ENCODE data around the gene SLC17A7. TPM values are rescaled to one million over a fixed set of nuclear protein-coding genes. Genes with fewer than 3 reads are reported as not detected.
"Not testable (repeated sequence)": the region's sequence is repeated elsewhere in the genome, so short reads cannot be mapped to it uniquely, and the experiment has no call there.

Gene SLC17A7
- total RNA-seq, 2 donors from 2014 or later: 0.54 to 2.8 TPM

DNA sequence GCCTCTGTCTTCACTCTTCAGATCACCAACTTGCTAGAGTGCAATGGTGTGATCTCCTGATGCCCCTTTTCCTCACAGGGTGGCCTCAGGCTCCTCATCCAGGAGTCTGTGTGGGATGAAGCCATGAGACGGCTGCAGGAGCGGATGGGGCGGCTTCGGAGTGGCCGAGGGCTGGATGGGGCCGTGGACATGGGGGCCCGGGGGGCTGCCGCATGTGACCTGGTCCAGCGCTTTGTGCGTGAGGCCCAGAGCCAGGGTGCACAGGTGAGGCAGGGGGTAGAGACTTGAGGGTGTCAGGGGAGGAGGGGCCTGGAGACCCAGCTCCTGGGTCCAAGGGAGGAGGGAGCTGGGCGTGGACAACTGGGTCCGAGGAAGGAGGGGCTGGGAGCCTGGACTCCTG is 21.2 kb upstream of the SLC17A7 start:
- DNase-seq (ENCODE audit: low spot score) (no peak), ATAC-seq (ENCODE audit: insufficient number of reproducible peaks, low FRiP score, low read depth) (no peak)
- H3K4me3 ChIP-seq: no peak overlapping the region
- peaks cover 11% of the 10 kb centered on the region for H3K36me3 ChIP-seq
- TF ChIP-seq, protein P1, sequence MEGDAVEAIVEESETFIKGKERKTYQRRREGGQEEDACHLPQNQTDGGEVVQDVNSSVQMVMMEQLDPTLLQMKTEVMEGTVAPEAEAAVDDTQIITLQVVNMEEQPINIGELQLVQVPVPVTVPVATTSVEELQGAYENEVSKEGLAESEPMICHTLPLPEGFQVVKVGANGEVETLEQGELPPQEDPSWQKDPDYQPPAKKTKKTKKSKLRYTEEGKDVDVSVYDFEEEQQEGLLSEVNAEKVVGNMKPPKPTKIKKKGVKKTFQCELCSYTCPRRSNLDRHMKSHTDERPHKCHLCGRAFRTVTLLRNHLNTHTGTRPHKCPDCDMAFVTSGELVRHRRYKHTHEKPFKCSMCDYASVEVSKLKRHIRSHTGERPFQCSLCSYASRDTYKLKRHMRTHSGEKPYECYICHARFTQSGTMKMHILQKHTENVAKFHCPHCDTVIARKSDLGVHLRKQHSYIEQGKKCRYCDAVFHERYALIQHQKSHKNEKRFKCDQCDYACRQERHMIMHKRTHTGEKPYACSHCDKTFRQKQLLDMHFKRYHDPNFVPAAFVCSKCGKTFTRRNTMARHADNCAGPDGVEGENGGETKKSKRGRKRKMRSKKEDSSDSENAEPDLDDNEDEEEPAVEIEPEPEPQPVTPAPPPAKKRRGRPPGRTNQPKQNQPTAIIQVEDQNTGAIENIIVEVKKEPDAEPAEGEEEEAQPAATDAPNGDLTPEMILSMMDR (IDR thresholded peaks at IDR 0.05): no peak
- H3K9me3 ChIP-seq: no peaks in the 10 kb centered on the region
- no peaks in the 10 kb centered on the region for H3K4me1 ChIP-seq (ENCODE audit: control insufficient read depth in 1 of 2, low read depth in 2 of 2)
- no peaks in the 10 kb centered on the region for H3K27me3 ChIP-seq (replicated peaks; ENCODE audit: insufficient read depth)
- no peak overlapping the region for H3K27ac ChIP-seq

DNA sequence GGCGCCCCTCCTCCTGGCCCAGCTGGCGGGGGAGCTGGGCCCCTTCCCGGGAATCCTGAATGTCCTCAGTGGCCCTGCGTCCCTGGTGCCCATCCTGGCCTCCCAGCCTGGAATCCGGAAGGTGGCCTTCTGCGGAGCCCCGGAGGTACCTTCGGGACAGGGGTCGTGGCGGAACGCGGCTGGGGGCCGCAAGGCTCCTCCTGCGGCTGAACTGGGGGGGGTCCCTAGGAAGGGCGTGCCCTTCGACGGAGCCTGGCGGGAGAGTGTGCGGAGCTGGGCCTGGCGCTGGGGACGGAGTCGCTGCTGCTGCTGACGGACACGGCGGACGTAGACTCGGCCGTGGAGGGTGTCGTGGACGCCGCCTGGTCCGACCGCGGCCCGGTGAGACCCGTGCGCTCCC is 20.3 kb upstream of the SLC17A7 start:
- no peaks in the 10 kb centered on the region for H3K9me3 ChIP-seq
- H3K27me3 ChIP-seq (replicated peaks; ENCODE audit: insufficient read depth): no peaks in the 10 kb centered on the region
- H3K36me3 ChIP-seq: peaks cover 11% of the 10 kb centered on the region
- TF ChIP-seq, protein P1 (IDR thresholded peaks at IDR 0.05): no peak
- DNase-seq (ENCODE audit: low spot score) (no peak), ATAC-seq (ENCODE audit: insufficient number of reproducible peaks, low FRiP score, low read depth) (no peak)
- no peak overlapping the region for H3K4me3 ChIP-seq
- no peaks in the 10 kb centered on the region for H3K4me1 ChIP-seq (ENCODE audit: control insufficient read depth in 1 of 2, low read depth in 2 of 2)
- H3K27ac ChIP-seq: no peak overlapping the region

- not testable (repeated sequence) for ATAC-seq (ENCODE audit: insufficient number of reproducible peaks, low FRiP score, low read depth); DNase-seq (ENCODE audit: low spot score)
- peaks cover 11% of the 10 kb centered on the region for H3K36me3 ChIP-seq
These were observed 19.8 kb upstream of the SLC17A7 start for GRCh38 chr19:49461130-49461529.

GRCh38 chr19:49459388-49459787 is 18.1 kb upstream of the SLC17A7 start:
- TF ChIP-seq, protein P1 (IDR thresholded peaks at IDR 0.05): no peak
- Histone ChIP-seq H3K27me3 (replicated peaks; ENCODE audit: insufficient read depth) (no peaks in the 10 kb centered on the region), H3K27ac (no peak overlapping the region), H3K4me1 (ENCODE audit: control insufficient read depth in 1 of 2, low read depth in 2 of 2) (peaks cover 1% of the 10 kb centered on the region in 2 donors), H3K9me3 (no peaks in the 10 kb centered on the region), H3K4me3 (no peak overlapping the region), H3K36me3 (peaks cover 11% of the 10 kb centered on the region)
- ATAC-seq (ENCODE audit: insufficient number of reproducible peaks, low FRiP score, low read depth): no peak
- DNase-seq (ENCODE audit: low spot score): no peak

More at GRCh38 chr19:49461130-49461529, 19.8 kb upstream of the SLC17A7 start:
- not testable (repeated sequence) for H3K4me1 ChIP-seq (ENCODE audit: control insufficient read depth in 1 of 2, low read depth in 2 of 2); H3K9me3 ChIP-seq; H3K4me3 ChIP-seq; H3K27me3 ChIP-seq (replicated peaks; ENCODE audit: insufficient read depth); H3K27ac ChIP-seq

GRCh38 chr19:49458567-49458903 is 17.2 kb upstream of the SLC17A7 start:
- H3K9me3 ChIP-seq: no peaks in the 10 kb centered on the region
- peaks cover 11% of the 10 kb centered on the region for H3K36me3 ChIP-seq
- DNase-seq (ENCODE audit: low spot score) (no peak), ATAC-seq (ENCODE audit: insufficient number of reproducible peaks, low FRiP score, low read depth) (no peak)
- H3K4me1 ChIP-seq (ENCODE audit: control insufficient read depth in 1 of 2, low read depth in 2 of 2): peaks cover 5 to 8% of the 10 kb centered on the region in 2 donors
- H3K27me3 ChIP-seq (replicated peaks; ENCODE audit: insufficient read depth): no peaks in the 10 kb centered on the region
- no peak overlapping the region for H3K4me3 ChIP-seq
- H3K27ac ChIP-seq: no peak overlapping the region
- TF ChIP-seq, protein P1 (IDR thresholded peaks at IDR 0.05): no peak

- H3K36me3 ChIP-seq: peaks cover 11% of the 10 kb centered on the region
- peaks cover 5 to 8% of the 10 kb centered on the region in 2 donors for H3K4me1 ChIP-seq (ENCODE audit: control insufficient read depth in 1 of 2, low read depth in 2 of 2)
- H3K4me3 ChIP-seq: no peak overlapping the region
- H3K27me3 ChIP-seq (replicated peaks; ENCODE audit: insufficient read depth): no peaks in the 10 kb centered on the region
- ATAC-seq (ENCODE audit: insufficient number of reproducible peaks, low FRiP score, low read depth): no peak
- no peak overlapping the region for H3K27ac ChIP-seq
- no peaks in the 10 kb centered on the region for H3K9me3 ChIP-seq
- DNase-seq (ENCODE audit: low spot score): no peak
- TF ChIP-seq, protein P1 (IDR thresholded peaks at IDR 0.05): no peak
These were observed 15.0 kb upstream of the SLC17A7 start for GRCh38 chr19:49456326-49456725.
